Endodermal cell (in vitro differentiated cells): ENCODE data around the gene C1orf167. TPM values are rescaled to one million over a fixed set of nuclear protein-coding genes. Genes with fewer than 3 reads are reported as not detected.

Experiments used
- DNase-seq: peaks from one replicate; pipeline ENCODE4 v3.0.0-alpha.2; 2017
- H3K27ac ChIP-seq: 2 replicates; pipeline ENCODE4 v1.5.1; 2013; ENCODE audit warnings: mild to moderate bottlenecking, low read depth, low read length, moderate library complexity
- H3K27me3 ChIP-seq: 2 replicates; pipeline ENCODE4 v1.6.1; 2013; ENCODE audit warnings: mild to moderate bottlenecking, low read length, moderate library complexity; ENCODE audit not compliant: insufficient read depth, control insufficient read depth, poor library complexity, severe bottlenecking
- H3K36me3 ChIP-seq: 2 replicates; pipeline ENCODE4 v1.7.0; 2013; ENCODE audit warnings: mild to moderate bottlenecking, low read length, moderate library complexity; ENCODE audit not compliant: control insufficient read depth, insufficient read depth
- H3K4me1 ChIP-seq: one replicate; pipeline ENCODE4 v1.7.0; 2013; ENCODE audit warnings: low read length; ENCODE audit not compliant: control insufficient read depth, insufficient read depth
- H3K4me3 ChIP-seq: 2 replicates; pipeline ENCODE4 v1.5.1; 2013; ENCODE audit warnings: mild to moderate bottlenecking, low read length, moderate library complexity
- H3K9ac ChIP-seq: 2 replicates; pipeline ENCODE4 v1.6.1; 2013; ENCODE audit warnings: mild to moderate bottlenecking, low read length, moderate library complexity; ENCODE audit not compliant: poor library complexity, severe bottlenecking; ENCODE audit errors: extremely low read depth
- H3K9me3 ChIP-seq: 2 replicates; pipeline ENCODE4 v1.6.1; 2013; ENCODE audit warnings: mild to moderate bottlenecking, low read length, moderate library complexity; ENCODE audit not compliant: control insufficient read depth
- H3K27ac Mint-ChIP-seq: 2 replicates; pipeline ENCODE4 v1.8.0; 2020; ENCODE audit warnings: mixed read lengths
- H3K27me3 Mint-ChIP-seq: 2 replicates; pipeline ENCODE4 v1.8.0; 2021; ENCODE audit warnings: mild to moderate bottlenecking, mixed read lengths; ENCODE audit not compliant: insufficient read depth
- H3K36me3 Mint-ChIP-seq: 2 replicates; pipeline ENCODE4 v1.8.0; 2020; ENCODE audit warnings: low read depth, mixed read lengths
- H3K4me1 Mint-ChIP-seq: 2 replicates; pipeline ENCODE4 v1.8.0; 2020; ENCODE audit warnings: mixed read lengths
- H3K4me3 Mint-ChIP-seq: 2 replicates; pipeline ENCODE4 v1.8.0; 2020; ENCODE audit warnings: mild to moderate bottlenecking, moderate library complexity, mixed read lengths
- H3K9me3 Mint-ChIP-seq: 2 replicates; pipeline ENCODE4 v1.8.0; 2020; ENCODE audit warnings: mild to moderate bottlenecking, mixed read lengths
- WGBS, 2 experiments: methylation state at CpG; one replicate each; pipeline versions ENCODE4 v1.1.5 to v1.1.7; 2013; ENCODE audit warnings: missing lambda C conversion rate in 2 of 2, mixed read lengths in 1 of 2; ENCODE audit not compliant: insufficient coverage in 1 of 2, insufficient read length in 1 of 2; 5-methylcytosine and 5-hydroxymethylcytosine counted together
- total RNA-seq, 2 donors: library from RNA; stranded (reverse); fragmentation: NEBNext Ultra II Directional in 1 of 2; extraction: Animal tissue kit (Norgen Biotek cat#: 25700) in 1 of 2; gene quantifications; 2 replicates in 1 of 2; 3 replicates in 1 of 2; pipeline ENCODE4 v1.2.1, GENCODE V29; 2021
- TF ChIP-seq, protein P1 (sequence below): fragments of 200-600 bp; sonication (generic); conservative IDR thresholded peaks from 2 replicates; pipeline ENCODE4 v1.5.0; 2021; ENCODE audit warnings: antibody characterized with exemption, mild to moderate bottlenecking

The C1orf167 gene
- total RNA-seq, 2 donors from 2014 or later, result 0.95 to 1.4 TPM

DNA sequence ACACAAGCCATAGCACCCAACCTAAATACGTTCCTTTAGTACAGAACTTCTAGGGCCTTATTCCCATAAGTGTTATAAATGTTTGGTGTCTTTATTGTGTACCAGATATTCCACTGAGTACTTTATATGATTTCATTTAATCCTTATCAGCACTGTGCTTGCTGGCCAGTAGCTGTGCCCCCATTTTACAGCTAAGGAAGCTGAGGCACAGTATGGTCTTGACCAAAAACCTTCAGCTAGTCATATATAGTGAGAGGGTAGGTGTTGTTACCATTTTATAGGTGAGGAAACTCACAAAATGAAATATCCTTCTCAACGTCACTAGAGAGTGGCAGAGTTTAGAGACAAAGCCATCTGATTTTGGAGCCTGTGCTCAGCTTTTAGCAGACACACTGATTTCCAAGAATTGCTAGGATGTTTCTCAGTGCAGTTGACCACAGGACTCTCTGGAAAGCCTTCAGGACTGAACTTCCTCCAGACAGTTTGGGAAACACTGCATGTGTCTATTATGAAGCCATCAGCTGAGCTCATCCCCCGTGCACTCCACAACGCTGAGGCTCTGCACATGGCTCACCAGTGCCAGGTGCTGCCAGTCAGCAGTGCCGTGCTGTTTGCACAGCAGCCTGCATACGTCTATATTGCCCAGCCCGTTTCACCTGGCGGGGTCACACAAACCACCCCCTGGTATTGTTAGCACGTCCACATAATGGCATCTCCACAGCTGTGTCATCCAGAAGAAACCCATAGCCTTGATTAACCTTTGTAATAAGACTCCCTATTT, 70.1 kb downstream of the C1orf167 start:
- Histone ChIP-seq H3K9me3 (no peaks in the 10 kb centered on the region), H3K9ac (no peak overlapping the region), H3K27ac (no peak overlapping the region), H3K36me3 (peaks cover 83% of the 10 kb centered on the region), H3K4me3 (no peak overlapping the region), H3K4me1 (no peaks in the 10 kb centered on the region), H3K27me3 (no peaks in the 10 kb centered on the region)
- TF ChIP-seq, protein P1, sequence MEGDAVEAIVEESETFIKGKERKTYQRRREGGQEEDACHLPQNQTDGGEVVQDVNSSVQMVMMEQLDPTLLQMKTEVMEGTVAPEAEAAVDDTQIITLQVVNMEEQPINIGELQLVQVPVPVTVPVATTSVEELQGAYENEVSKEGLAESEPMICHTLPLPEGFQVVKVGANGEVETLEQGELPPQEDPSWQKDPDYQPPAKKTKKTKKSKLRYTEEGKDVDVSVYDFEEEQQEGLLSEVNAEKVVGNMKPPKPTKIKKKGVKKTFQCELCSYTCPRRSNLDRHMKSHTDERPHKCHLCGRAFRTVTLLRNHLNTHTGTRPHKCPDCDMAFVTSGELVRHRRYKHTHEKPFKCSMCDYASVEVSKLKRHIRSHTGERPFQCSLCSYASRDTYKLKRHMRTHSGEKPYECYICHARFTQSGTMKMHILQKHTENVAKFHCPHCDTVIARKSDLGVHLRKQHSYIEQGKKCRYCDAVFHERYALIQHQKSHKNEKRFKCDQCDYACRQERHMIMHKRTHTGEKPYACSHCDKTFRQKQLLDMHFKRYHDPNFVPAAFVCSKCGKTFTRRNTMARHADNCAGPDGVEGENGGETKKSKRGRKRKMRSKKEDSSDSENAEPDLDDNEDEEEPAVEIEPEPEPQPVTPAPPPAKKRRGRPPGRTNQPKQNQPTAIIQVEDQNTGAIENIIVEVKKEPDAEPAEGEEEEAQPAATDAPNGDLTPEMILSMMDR, result no peak
- H3K4me1 Mint-ChIP-seq, result no peaks in the 10 kb centered on the region
- DNase-seq, result no peak
- no peaks in the 10 kb centered on the region for H3K27me3 Mint-ChIP-seq
- no peaks in the 10 kb centered on the region for H3K9me3 Mint-ChIP-seq
- H3K4me3 Mint-ChIP-seq, result no peak overlapping the region
- H3K36me3 Mint-ChIP-seq, result peaks cover 72% of the 10 kb centered on the region
- WGBS, 2 experiments, result 90 to 95% methylated on average over 6 to 8 of the region's 9 CpGs
- no peak overlapping the region for H3K27ac Mint-ChIP-seq

DNA sequence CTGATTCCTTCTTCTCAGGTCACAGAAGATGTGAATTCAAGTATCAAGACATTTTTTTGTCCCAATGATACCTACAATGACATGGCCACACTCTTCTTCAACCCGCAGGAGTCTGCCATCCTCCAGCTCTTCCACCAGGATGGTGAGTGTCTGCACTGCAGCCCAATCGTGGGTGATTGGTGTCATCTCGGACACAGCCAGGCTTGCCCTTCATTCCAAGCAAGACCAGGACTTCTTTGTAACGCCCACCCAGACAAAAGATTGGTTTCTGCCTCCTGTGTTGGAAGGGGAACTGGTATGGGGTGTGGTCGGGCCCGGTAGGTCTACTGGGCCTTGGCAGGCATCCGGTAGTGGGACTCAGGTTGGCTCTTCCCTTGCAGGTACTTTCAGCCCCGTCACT, 71.5 kb downstream of the C1orf167 start:
- H3K4me1 ChIP-seq, result no peaks in the 10 kb centered on the region
- TF ChIP-seq, protein P1, result no peak
- DNase-seq, result no peak
- peaks cover 68% of the 10 kb centered on the region for H3K36me3 Mint-ChIP-seq
- 96 to 99% methylated on average over 6 to 8 of the region's 8 CpGs for WGBS, 2 experiments
- no peak overlapping the region for H3K4me3 Mint-ChIP-seq
- peaks cover 79% of the 10 kb centered on the region for H3K36me3 ChIP-seq
- H3K27me3 ChIP-seq, result no peaks in the 10 kb centered on the region
- no peak overlapping the region for H3K9ac ChIP-seq
- H3K4me3 ChIP-seq, result no peak overlapping the region
- H3K27ac Mint-ChIP-seq, result no peak overlapping the region
- H3K4me1 Mint-ChIP-seq, result no peaks in the 10 kb centered on the region
- no peaks in the 10 kb centered on the region for H3K27me3 Mint-ChIP-seq
- no peak overlapping the region for H3K27ac ChIP-seq
- H3K9me3 ChIP-seq, result no peaks in the 10 kb centered on the region
- H3K9me3 Mint-ChIP-seq, result no peaks in the 10 kb centered on the region

DNA sequence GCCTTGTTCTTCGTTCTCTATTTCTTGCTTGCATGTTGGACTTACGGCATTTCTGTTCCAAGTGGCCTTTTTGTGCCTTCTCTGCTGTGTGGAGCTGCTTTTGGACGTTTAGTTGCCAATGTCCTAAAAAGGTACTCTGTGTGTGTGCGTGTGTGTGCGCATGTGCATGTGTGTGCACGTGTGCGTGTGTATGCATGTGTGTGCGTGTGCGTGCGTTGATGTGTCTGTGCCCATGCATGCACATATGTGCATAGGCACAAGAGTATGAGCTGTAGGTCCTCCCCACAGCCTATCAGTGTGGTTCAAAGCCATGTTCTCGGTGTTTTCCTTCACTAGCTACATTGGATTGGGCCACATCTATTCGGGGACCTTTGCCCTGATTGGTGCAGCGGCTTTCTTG, 71.9 kb downstream of the C1orf167 start:
- no peaks in the 10 kb centered on the region for H3K4me1 Mint-ChIP-seq
- TF ChIP-seq, protein P1, result no peak
- H3K9me3 ChIP-seq, result no peaks in the 10 kb centered on the region
- H3K9me3 Mint-ChIP-seq, result no peaks in the 10 kb centered on the region
- H3K27ac ChIP-seq, result no peak overlapping the region
- no peaks in the 10 kb centered on the region for H3K27me3 Mint-ChIP-seq
- H3K4me3 Mint-ChIP-seq, result no peak overlapping the region
- H3K27me3 ChIP-seq, result no peaks in the 10 kb centered on the region
- H3K9ac ChIP-seq, result no peak overlapping the region
- no peaks in the 10 kb centered on the region for H3K4me1 ChIP-seq
- H3K27ac Mint-ChIP-seq, result no peak overlapping the region
- WGBS, 2 experiments, result 95 to 96% methylated on average over 13 of the region's 13 CpGs
- DNase-seq, result no peak
- H3K36me3 Mint-ChIP-seq, result peaks cover 68% of the 10 kb centered on the region
- H3K4me3 ChIP-seq, result no peak overlapping the region
- H3K36me3 ChIP-seq, result peaks cover 75% of the 10 kb centered on the region
